Hematopoietic multipotent progenitor cell (in vitro differentiated cells): ENCODE data around the gene ABTB1. TPM values are rescaled to one million over a fixed set of nuclear protein-coding genes. Genes with fewer than 3 reads are reported as not detected.

Experiments
- DNase-seq, 3 donors: peaks; one replicate each; pipeline ENCODE4 v3.0.0-alpha.2; 2011 to 2015; ENCODE audit warnings: low read depth in 2 of 3, low spot score in 2 of 3
- total RNA-seq: library from RNA; depleted of rRNA; stranded (reverse); fragments of >200 nt; gene quantifications from one replicate; pipeline ENCODE4 v1.2.3, GENCODE V29; 2012

The ABTB1 gene
- 42.5 TPM for total RNA-seq

DNA sequence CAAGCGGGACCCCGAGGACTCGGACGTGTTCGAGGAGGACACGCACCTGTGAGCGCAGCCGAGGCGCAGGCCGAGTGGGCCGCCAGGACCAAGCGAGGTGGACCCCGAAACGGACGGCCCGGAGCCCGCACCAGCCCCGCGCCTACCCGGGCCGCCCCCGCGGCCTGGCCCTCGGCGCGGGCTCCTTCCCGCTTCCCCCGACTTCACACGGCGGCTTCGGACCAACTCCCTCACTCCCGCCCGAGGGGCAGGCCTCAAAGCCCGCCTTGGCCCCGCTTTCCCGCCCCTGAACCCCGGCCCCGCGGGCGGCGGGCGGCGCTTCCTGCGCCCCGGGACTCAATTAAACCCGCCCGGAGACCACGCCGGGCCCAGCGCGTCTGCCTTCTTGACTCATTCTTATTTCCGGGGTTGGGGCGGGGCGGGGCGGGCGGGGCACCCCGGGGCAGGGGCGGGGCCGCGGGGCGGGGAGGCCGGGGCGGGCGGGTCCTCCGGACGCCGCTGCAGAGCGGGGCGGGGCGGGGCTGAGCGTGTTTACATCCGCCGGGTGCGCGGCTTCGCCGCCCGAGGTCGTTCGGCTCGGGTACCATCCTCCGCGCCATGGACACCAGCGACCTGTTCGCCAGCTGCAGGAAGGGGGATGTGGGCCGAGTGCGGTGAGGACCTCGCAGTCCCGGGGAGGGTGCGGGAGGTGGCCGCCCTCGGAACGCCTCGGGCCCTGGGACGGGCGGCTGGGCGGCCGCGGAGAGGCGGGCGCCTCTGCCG lies at the start of gene ABTB1:
Gene ABTB1 (plus strand): TSS at position 524 of the 762 bp plus-strand sequence. CDS start 74 bp downstream, at position 598.
- peak; percentile 69 to 80 (median 74) for DNase-seq

DNA sequence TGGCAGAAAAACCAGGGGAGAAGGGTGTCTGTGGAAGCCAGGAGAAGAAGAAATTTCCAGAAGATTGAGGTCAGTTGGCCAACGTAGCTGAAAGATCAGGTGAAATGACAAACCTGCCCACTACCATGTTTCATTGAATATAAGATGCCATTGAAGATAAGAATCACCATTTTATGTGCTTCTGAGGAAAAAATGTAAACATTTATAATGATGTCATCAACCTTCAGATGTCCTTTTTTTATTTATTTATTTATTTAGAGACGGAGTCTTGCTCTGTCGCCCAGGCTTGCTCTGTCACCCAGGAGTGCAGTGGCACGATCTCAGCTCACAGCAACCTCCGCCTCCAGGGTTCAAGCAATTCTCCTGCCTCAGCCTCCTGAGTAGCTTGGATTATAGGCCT lies 48.7 kb upstream of the ABTB1 start:
- no peak for DNase-seq

DNA sequence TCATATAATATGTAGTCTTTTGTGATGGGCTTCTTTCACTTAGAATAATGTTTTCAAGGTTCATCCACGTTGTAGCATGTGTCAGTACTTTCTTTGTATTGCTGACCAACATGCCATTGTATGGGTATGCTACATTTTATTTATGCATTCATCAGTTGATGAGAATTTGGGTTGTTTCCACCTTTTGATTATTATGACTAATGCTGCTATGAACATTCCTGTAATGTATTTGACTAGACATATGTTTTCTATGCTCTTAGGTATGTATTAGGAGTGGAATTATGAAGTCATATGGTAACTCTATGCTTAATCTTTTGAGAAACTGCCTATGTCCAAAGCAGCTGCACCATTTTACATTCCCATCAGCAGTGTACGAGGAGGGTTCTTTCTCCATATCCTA lies 46.9 kb upstream of the ABTB1 start:
- no peak for DNase-seq

DNA sequence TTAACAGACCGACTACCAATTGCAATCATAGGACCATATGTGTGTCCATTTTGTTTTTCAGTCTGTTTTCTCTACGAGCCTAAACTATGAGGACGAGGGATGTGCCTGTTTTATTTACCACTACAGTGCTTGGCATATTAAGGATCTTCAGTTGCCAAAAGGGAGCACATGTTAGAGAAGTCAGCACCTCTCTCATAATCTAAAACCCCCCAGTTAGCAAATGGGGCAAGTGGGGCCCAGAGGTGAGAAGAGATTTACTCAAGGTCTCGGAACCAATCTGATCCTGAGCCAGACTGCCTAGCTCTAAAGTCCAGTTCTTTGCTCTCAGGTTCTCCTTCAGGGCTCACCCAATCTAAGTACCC lies 44.3 kb upstream of the ABTB1 start:
- DNase-seq: no peak

DNA sequence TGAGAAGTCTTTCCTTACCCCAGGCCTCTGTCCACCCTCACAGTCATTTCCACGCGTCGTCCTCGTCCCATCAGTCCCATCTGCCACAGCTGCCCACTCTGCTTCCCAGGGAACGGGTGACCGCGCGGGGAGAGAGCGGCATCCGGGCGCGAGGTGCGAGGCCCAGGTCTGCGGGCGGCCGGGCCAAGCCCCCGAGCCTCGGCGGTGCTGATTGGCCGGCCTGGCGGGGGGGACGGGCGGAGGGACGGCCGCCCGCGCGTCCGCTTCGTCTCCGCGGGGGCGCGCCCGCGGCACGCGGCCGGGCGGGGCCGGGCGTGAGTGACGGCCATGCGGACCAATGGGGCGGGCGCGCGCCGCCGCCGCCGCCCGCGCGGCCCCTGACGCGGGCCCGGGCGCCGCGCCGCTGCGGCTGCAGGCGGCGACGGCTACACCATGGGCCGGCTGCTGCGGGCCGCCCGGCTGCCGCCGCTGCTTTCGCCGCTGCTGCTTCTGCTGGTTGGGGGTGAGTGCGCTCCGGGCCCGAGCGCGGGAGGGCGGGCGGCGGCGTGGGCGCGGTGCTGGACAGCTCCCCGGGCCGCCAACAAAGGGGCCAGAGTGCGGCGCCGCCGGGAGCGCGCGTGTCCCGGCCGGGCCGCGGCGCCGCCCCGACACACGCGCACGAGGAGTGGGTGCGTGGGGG lies 43.8 kb upstream of the ABTB1 start, which contains the start of gene PODXL2:
Gene PODXL2 (plus strand): TSS at position 398 of the 679 bp plus-strand sequence. CDS start 35 bp downstream, at position 433.
- DNase-seq: peak in 2 of 3 donors; percentile 44 to 49

- peak in 2 of 3 donors; percentile 38 to 58 for DNase-seq
Observed at GRCh38 chr3:127629467-127630403, 43.0 kb upstream of the ABTB1 start.

- no peak for DNase-seq
Observed at GRCh38 chr3:127630811-127631714, 41.7 kb upstream of the ABTB1 start.

DNA sequence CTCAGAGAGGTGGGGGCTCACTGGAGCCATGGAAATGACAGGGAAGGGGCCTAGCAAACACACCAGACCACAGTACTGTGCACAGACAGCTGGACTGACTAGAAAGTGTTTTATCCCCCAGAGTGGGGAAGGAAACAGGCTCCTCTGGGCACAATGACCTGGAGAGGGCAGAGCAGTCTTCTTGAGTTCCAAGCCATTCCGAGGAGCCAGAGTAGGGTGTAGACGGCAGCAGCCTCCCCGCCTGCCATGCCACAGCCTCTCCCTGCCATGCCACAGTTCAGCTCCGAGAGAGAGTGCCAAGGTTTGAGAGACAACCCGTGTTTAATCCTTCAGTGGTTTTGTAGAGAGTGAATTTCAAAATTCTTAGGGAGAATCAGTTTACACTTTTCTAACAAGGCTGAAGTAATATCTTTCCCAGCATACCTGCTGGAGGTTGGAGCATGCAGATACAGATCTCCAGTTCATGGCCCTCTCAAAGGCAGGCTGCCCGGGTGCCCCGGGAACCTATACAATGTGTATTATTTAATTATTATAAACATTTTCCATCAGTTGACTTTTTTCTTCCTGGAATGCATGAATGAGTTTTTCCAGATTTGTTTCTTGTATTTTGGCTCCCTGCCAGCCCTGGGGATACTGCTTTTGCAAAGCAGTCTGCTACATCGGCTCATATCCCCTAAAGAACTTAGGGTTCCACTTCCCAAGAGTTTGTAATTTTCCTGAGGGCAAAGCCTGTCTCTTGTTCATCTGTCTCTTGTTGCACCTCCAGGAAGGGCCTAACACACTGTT lies 40.5 kb upstream of the ABTB1 start:
- no peak for DNase-seq

GRCh38 chr3:127634653-127635052 lies 38.1 kb upstream of the ABTB1 start:
- no peak for DNase-seq

DNA sequence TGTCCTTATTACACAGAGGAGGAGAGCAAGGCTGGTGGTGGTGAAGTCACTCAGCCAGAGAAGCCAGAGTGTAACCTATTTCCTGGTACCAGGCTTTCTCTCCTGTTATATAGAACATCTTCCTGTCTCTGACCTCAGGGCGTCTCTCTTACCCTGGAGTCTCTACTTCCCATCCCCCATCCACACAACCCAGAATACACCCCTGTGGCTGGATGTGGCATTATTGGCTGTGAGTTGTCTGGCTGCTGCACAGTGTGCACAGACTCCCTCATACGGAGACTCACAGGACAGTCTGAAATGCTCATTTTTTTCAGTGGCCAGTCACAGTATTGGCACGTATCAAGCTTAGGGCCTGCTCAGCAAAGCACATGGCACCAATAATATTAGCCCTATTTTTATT lies 35.2 kb upstream of the ABTB1 start:
- DNase-seq: peak in 1 of 3 donors; percentile 7

DNA sequence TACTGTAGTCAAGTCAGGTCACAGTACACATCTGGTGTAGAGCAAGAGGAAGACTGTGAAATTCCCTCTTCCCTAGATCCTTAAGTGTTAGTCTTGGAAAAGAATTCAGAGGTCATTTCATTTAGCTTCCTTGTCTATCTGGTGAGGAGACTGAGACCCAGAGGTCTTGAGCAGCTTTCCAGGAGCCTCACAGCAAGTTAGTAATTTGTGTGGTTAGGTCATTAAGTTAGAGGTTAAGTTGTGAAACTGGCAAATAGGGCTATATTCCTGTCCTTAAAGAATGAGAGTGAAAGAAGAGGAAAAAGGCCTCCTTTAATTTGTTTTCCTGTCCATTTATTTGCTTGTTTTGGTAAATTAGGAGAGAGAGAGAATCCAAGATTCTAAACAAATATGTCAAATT lies 34.8 kb upstream of the ABTB1 start:
- no peak for DNase-seq

GRCh38 chr3:127639173-127640041 lies 33.3 kb upstream of the ABTB1 start:
- no peak for DNase-seq

- DNase-seq: no peak
Observed at GRCh38 chr3:127640042-127640355, 32.8 kb upstream of the ABTB1 start.

DNA sequence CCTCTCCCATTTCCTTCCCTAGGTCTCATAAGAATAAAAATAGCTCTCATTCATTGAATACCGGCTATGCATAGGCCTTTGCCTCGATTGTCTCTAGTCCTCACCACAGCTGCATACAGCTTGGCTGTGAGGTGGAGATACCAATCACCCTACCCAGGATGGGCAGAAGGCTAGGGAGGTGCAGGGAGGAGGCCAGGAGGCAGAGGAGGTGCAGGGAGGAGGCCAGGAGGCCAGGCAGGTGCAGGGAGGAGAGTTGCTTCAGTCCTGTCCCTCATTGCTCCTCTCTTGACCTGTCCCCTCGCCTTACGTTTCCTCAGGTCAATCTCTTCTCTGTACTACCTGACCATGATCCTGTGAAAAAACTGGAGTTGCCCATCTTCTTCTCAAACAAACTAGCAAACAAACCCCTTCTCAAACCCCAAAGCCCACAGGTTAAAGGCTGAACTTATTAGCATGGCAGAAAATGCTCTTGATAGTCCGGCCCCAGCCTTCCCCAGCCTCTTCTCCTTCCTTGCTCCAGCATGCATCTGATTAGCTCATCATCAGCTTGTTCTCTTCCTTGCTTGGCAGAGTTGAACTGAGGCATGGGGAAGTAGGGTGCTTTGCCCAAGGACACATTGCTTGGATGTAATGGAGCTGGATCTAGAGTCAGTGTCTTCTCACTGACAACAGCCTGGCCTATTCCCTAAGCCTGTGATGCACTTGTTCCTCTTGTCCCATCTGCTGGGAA lies 27.9 kb upstream of the ABTB1 start:
- no peak for DNase-seq

DNA sequence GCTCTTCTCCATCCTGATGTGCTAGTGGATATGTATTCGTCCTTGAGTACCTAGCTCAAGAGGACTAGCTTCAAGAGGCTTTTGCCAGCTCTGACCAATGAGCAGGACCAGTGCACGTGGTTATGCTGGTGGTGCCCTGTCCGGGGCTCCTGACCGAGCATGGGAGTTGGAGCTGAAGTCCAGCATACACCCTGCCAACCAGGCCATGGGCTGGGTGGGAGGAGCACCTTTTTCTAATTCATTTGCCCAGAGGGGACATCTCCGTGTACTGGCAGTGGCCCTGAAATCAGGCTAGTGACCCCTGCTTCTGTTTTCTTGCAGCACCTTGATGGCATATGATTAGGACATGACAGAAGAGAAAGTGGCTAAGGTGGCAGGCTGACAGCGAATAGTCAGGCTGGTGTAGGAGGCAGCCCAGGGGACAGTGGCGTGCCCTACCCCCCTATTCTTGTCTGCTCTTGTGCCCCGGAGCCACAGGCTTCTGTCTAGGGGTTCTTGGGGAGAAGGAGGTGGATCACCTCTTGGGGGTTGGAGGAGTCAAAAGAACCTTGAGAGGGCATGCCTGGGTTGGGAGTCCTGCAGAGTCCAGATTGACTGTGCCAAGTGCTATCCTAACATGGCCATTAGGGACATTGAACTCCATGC lies 27.3 kb upstream of the ABTB1 start:
- no peak for DNase-seq

GRCh38 chr3:127646501-127647046 lies 26.2 kb upstream of the ABTB1 start:
- no peak for DNase-seq
